ENCODE data around the gene CLDN5. TPM values are rescaled to one million over a fixed set of nuclear protein-coding genes. Genes with fewer than 3 reads are reported as not detected.

Gene CLDN5
- total RNA-seq, 4 donors from 2014 or later, result 102 to 226 (median 170) TPM

- no peak for TF ChIP-seq POLR2A (IDR thresholded peaks at IDR 0.05)
- TF ChIP-seq CTCF (IDR thresholded peaks at IDR 0.05), result no peak
- Histone ChIP-seq H3K27ac (no peak overlapping the region), H3K9me3 (peaks cover 0 to 4% (median 0%) of the 10 kb centered on the region in 4 donors), H3K4me3 (no peak overlapping the region), H3K27me3 (no peaks in the 10 kb centered on the region), H3K36me3 (no peaks in the 10 kb centered on the region), H3K4me1 (no peaks in the 10 kb centered on the region)
- DNase-seq (ENCODE audit: low spot score in 2 of 2), result no peak
- WGBS, 2 donors, result 90 to 92% methylated on average over 8 of the region's 8 CpGs
These were observed 23.4 kb upstream of the CLDN5 start for GRCh38 chr22:19547620-19548019.

GRCh38 chr22:19546680-19547079 lies 22.5 kb upstream of the CLDN5 start:
- no peak for DNase-seq (ENCODE audit: low spot score in 2 of 2)

GRCh38 chr22:19545935-19546207 lies 21.7 kb upstream of the CLDN5 start:
- 81 to 87% methylated on average over 5 of the region's 5 CpGs for WGBS, 2 donors
- no peak for TF ChIP-seq CTCF (IDR thresholded peaks at IDR 0.05)
- no peak for TF ChIP-seq EP300 (IDR thresholded peaks at IDR 0.05)
- no peak for TF ChIP-seq POLR2A (IDR thresholded peaks at IDR 0.05)
- H3K36me3 ChIP-seq, result no peaks in the 10 kb centered on the region
- no peak for DNase-seq (ENCODE audit: low spot score in 2 of 2)
- no peaks in the 10 kb centered on the region for H3K4me1 ChIP-seq
- H3K27ac ChIP-seq, result no peak overlapping the region
- no peaks in the 10 kb centered on the region for H3K9me3 ChIP-seq
- H3K4me3 ChIP-seq, result no peak overlapping the region
- no peaks in the 10 kb centered on the region for H3K27me3 ChIP-seq

More at GRCh38 chr22:19546680-19547079, 22.5 kb upstream of the CLDN5 start:
- Histone ChIP-seq H3K9me3 (no peaks in the 10 kb centered on the region), H3K4me1 (no peaks in the 10 kb centered on the region), H3K27ac (no peak overlapping the region), H3K27me3 (no peaks in the 10 kb centered on the region), H3K4me3 (no peak overlapping the region), H3K36me3 (no peaks in the 10 kb centered on the region)
- TF ChIP-seq POLR2A (IDR thresholded peaks at IDR 0.05), result no peak
- no peak for TF ChIP-seq CTCF (IDR thresholded peaks at IDR 0.05)
- TF ChIP-seq EP300 (IDR thresholded peaks at IDR 0.05), result no peak
- 68 to 73% methylated on average over 6 of the region's 6 CpGs for WGBS, 2 donors

GRCh38 chr22:19543970-19544708 lies 19.9 kb upstream of the CLDN5 start:
- Histone ChIP-seq H3K27ac (no peak overlapping the region), H3K36me3 (no peaks in the 10 kb centered on the region), H3K4me3 (no peak overlapping the region), H3K9me3 (no peaks in the 10 kb centered on the region), H3K27me3 (no peaks in the 10 kb centered on the region), H3K4me1 (no peaks in the 10 kb centered on the region)
- TF ChIP-seq POLR2A (IDR thresholded peaks at IDR 0.05) (no peak), CTCF (IDR thresholded peaks at IDR 0.05) (no peak), EP300 (IDR thresholded peaks at IDR 0.05) (no peak)
- WGBS, 2 donors, result 64 to 74% methylated on average over 15 to 16 of the region's 16 CpGs
- DNase-seq (ENCODE audit: low spot score in 2 of 2), result no peak

- H3K36me3 ChIP-seq, result no peaks in the 10 kb centered on the region
- TF ChIP-seq CTCF (IDR thresholded peaks at IDR 0.05) (no peak), EP300 (IDR thresholded peaks at IDR 0.05) (no peak), POLR2A (IDR thresholded peaks at IDR 0.05) (no peak)
These were observed 16.2 kb upstream of the CLDN5 start for GRCh38 chr22:19540394-19540793.

More at GRCh38 chr22:19540394-19540793, 16.2 kb upstream of the CLDN5 start:
- Histone ChIP-seq H3K27me3 (no peaks in the 10 kb centered on the region), H3K9me3 (no peaks in the 10 kb centered on the region), H3K4me1 (no peaks in the 10 kb centered on the region), H3K27ac (no peak overlapping the region), H3K4me3 (no peak overlapping the region)
- no peak for DNase-seq (ENCODE audit: low spot score in 2 of 2)

Data from tibial nerve (tissue), 4 donors.